NCI-H748 (cell line): ENCODE results near the gene VPREB1.
A peak's percentile ranks its signal among the peaks of the same experiment; 100 is the strongest.
"Not testable (repeated sequence)": the region's sequence is repeated elsewhere in the genome, so short reads cannot be mapped to it uniquely, and the experiment has no call there.

Source experiments
- DNase-seq: peaks from one replicate; lab custom pipeline; 2025; ENCODE audit not compliant: unreplicated experiment; lab: John Stamatoyannopoulos, UW

Gene VPREB1, protein sequence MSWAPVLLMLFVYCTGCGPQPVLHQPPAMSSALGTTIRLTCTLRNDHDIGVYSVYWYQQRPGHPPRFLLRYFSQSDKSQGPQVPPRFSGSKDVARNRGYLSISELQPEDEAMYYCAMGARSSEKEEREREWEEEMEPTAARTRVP

DNA sequence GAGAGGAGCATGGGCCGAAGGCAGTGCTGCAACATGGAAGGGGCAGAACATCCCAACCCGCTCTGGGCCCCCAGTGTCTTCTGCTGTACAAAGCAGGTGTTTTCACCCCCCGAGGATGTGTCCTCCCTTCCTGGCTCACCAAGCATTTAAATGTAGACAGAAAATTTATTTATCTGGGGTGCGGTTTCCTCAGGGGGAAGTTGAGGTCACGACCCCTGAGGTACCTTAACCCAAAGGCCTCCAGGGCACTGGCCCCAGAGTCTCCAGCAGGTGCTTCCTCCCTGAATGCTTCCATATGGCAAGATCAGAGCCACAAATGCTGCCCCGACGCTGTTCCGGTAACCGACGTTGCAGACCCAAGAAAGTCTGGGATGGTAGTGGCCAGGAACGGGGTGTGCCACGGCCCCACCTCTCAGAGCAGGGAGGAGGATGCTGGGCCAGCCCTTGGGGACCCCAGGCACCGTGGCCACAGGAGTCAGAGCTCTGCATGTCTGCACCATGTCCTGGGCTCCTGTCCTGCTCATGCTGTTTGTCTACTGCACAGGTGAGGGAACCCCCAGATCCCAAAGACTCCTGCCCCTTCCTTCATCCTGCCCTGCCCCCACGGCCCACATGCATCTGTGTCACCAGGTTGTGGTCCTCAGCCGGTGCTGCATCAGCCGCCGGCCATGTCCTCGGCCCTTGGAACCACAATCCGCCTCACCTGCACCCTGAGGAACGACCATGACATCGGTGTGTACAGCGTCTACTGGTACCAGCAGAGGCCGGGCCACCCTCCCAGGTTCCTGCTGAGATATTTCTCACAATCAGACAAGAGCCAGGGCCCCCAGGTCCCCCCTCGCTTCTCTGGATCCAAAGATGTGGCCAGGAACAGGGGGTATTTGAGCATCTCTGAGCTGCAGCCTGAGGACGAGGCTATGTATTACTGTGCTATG is at the start of gene VPREB1:
Gene VPREB1, plus strand, starts transcription at position 471 of the 935 bp plus-strand sequence. Its CDS starts 28 bp downstream, at position 499.
- no peak for DNase-seq

DNA sequence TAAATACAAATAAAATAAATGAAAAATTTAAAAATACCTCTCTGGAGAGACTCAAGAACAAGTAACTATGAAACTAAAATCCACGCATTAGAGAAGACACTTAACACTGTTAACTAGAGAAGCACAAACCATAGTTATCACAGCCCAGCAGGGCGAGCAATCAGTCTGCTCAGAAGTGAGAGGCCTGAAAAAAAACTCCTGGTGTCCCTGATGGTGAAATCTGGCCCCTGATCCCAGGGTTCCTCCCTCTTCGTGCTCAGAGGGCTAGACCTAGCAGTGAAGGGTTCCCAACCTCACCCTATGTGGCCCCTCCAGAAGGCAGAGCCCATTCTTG is 49.7 kb upstream of the VPREB1 start:
- no peak for DNase-seq

DNA sequence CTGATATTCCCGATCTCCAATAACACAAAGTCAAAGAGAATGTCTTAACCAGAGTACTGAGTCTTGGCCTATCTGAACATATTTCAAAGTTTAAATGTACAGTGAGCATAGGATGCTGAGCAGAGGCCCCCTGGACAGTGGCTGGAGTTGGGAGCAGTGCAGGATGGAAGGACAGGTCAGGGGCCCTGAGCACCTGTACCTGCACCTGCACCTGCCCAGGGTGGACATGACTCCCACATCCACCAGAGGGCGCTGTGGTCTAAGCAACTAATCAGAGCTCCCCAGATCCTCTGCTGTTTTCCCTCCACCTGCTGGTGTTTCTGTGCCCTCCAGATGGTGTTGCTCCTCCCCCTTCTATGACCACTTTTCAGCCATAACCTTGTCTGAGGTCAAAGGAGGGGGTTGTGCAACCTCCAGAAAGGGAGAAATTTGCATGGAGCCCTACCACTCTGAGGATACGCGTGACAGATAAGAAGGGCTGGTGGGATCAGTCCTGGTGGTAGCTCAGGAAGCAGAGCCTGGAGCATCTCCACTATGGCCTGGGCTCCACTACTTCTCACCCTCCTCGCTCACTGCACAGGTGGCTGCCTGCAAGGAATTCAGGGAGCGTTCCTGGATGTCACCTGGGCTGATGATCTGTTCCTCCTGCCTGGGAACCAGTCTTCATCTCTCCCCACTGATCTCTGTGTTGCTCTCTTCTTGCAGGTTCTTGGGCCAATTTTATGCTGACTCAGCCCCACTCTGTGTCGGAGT is 49.1 kb upstream of the VPREB1 start:
- peak; percentile 76 for DNase-seq

DNA sequence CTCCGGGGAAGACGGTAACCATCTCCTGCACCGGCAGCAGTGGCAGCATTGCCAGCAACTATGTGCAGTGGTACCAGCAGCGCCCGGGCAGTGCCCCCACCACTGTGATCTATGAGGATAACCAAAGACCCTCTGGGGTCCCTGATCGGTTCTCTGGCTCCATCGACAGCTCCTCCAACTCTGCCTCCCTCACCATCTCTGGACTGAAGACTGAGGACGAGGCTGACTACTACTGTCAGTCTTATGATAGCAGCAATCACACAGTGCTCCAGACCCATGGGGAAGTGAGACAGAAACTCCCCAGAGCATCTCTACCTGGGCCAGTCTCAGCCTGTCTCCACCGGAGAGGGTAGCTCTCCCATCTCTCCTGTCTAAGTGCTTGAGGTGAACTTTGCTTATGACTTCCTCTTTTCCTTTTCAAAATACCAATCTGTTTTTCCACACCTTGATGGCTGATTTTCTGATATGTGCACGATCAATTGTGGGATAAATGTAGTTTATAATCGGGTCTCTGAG is 48.5 kb upstream of the VPREB1 start:
- no peak for DNase-seq

DNA sequence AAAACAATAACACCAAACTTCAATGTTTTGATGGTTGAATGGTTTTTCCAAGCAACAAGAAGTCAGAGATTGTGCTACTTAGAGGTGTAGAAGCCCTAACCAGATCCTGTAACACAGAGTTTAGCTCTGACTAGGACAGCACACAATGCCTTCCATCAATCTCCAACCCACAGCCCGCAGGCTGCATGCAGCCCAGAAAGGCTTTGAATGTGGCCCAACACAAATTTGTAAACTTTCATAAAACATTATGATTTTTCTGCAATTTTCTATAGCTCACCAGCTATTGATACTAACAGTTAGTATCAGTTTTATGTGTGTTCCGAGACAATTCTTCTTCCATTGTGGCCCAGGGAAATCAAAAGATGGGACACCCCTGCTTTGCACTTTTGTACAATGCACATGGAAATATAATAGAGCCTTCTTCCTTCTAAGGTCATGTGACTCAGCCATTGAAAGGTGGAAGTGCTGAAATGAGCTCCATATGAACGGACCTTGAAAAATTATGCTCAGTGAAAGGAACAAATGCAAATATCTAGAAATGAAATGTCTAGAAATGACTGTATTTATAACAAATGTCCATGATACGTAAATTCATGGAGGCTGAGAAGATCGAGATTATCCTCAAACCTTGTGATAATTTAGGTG is 47.6 kb upstream of the VPREB1 start:
- no peak for DNase-seq

DNA sequence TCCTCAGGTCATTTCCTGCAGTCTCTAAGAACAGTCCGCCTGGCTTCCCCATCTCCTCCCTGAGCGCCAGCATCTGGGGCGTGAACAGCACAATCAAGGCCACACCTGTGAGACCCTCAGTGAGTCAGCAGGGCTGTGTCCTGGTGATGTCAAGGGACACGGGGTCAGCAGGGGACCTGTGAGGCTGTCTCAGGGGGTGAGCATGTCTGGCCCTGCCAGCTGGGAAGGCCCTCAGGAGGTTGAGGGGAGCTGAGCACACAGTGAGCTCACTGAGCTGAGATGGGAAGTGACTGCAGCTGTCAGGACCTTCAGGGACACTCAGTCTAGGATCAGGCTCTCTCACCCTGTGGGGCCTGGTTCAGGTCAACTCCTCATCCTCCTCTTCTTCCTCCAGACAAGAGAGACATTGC is 46.6 kb upstream of the VPREB1 start:
- DNase-seq: no peak

DNA sequence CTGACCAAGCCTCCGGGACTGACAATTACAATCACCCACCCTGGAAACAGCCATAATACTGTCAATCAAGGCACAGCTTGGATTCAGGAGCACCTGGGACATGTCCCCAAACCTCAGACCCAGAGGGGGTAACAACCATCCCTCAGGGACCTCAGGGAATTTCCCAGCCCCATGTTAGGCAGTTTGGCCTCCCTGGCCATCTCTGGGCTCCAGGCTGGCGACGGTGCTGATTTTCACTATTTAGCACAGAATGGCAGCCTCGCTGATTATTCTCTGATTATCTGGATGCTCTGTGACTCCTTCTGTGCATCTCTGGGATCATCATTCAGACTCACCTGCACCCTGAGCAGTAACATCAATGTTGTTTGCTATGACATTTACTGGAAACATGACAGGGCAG is 45.8 kb upstream of the VPREB1 start:
- no peak for DNase-seq

DNA sequence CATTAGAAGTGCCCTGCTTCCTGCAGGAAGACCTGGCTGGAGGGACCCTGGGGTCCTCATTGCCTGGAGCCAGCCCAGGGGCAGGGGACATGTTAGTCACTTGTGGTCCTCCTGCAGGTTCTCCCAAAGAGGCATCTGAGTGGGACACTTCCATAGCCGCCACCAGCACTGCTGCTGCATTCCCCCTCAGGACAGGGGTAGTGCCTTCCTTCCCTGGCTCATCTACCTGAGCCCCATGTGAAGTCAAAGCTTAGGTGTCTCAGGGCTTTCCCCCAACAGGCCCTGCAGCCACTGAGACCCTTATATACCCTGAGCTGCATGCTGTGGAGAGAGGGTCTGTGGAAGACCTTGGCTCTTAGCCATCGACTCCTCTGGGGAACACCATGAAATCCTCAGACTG is 45.0 kb upstream of the VPREB1 start:
- DNase-seq: no peak

DNA sequence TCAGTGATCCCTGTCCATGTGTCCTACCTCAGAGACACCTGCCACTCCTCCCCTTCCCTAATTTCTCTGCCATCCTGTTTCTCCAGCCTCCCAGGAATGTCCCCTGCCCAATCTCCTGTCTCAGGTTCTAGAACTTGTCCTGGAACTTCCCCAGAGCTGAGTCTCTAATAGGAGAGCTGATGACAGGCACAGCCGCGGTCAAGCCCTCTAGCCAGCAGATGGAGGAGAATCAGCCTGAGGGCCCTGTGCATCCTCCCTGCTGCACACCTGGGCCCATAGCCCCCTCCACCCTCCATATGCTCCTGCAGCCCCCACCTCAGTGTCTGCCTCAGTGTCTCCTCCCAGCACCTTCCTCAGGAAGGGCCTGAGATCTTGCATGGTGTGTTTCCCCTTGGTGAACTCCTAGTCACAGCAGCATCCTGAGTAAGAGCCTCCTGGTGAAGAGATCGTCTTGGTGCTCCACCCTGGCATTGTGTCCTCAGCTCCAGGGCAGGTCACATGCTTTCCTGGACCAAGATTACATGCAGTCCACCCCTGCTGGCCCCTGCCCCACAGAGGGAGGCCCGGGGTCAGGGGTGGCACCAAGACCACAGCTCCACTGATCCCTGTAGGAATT is 43.9 kb upstream of the VPREB1 start:
- DNase-seq: no peak

DNA sequence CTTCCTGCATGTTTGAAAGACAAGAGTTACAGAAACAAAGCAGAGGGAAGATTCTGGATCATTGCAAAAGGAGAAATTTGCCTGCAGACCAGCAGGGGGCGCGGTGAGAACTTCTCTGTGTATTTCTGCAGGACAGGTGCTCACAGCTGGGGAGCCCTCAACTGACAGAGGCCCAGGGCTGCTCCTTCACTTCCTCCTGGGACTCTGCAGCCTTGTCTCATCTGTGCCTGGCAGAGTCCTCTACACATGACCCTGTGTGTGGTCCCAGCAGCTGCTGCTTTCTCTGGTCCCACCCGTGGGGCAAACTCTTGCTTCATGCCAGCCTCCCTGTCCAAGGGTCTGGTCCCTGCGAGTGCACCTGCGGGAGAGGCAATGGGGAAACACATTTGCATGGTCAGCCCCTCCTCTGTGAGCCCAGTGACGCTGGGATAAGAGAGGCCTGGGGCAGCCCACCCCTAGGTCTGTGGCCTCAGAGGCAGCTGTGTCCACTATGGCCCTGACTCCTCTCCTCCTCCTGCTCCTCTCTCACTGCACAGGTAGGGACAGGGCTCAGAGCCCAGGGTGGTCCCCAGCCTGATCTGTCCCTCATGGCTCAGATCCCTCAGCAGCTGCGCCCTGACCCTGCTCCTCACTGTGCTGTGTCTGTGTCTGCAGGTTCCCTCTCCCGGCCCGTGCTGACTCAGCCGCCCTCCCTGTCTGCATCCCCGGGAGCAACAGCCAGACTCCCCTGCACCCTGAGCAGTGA is 43.2 kb upstream of the VPREB1 start:
- DNase-seq: no peak

DNA sequence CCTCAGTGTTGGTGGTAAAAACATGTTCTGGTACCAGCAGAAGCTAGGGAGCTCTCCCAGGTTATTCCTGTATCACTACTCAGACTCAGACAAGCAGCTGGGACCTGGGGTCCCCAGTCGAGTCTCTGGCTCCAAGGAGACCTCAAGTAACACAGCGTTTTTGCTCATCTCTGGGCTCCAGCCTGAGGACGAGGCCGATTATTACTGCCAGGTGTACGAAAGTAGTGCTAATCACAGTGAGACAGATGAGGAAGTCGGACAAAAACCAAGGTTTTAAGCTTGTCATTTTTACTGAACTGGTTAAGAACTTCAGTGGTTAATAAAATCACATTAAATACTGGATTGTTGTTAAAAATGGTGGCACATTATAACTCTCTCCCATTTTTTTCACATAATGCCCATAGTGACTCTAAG is 42.6 kb upstream of the VPREB1 start:
- DNase-seq: no peak

DNA sequence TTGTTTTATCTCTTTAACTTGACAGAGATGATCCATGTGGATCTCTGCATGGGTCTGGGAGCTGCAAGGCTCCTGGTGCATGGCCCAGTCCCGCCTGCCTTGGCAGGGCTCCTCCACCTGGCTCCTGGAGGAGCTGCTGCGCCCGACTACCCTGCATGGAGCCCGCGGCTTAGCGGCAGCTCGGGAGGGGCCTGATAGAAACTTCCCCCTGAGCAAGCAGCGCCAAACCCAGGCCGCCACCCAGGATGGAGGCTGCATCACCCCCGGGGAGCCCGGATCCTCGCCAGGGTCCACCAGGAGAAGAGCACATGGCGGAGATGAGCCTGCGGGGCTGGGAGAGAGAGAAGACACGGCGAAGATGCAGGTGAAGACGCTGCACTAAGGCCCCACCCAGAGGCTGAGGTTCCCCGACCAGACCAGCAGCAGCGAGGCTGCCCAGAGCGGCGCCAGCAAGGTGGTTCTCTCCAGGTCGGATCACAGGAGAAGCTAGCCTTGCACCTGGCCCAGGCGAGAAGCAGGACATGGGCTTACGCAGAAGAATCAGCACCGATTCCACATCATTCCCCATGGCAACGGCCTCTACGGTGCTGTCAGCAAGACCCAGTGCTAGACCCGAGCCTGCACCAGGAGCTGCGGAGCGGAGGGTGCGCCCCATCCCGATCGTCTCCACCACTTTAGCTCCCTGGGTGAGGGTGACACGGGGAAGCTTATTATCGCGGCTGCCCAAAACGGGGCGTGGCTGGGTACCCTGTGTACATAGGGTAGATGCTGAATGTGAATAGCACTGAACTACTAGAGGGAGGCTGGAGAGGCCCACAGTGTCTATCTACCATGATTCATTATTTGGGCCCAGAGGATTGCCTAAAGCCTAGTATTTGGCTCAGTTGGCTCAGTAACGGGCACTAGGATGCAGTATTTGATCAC is 41.3 kb upstream of the VPREB1 start:
- no peak for DNase-seq

DNA sequence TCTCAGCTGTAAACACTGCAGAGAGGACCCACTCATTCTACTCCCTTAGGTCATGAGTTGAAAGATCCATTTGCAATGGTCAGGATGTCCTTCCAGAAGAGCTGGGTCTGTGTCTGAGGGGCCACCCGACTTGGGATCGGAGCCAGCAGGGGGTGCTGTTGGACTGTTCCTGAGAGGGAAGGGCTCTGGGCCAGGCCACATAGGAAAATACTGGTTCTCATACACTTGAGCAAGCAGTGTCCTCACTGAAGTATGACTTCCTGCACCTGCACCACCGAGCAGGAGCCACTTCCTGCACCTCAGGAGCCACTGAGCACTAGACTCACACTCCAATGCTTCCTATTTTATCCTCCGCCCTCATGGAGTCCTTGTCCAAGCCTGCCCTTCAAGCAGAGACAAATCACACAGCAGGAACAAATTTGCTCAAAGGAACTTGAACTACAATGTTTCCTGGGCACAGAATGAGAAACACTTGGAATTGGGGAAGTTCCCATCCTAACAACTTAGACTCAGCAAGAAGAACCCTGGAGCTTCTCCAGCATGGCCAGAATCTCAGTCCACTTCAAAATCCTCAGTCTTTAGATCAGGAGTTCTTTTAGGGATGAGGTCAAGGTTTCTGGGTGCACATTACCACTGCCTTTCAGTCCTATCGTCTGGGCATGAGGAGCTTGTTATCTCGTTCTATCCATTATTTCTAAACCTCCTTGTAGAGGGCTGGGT is 36.6 kb upstream of the VPREB1 start:
- peak; percentile 60 for DNase-seq

DNA sequence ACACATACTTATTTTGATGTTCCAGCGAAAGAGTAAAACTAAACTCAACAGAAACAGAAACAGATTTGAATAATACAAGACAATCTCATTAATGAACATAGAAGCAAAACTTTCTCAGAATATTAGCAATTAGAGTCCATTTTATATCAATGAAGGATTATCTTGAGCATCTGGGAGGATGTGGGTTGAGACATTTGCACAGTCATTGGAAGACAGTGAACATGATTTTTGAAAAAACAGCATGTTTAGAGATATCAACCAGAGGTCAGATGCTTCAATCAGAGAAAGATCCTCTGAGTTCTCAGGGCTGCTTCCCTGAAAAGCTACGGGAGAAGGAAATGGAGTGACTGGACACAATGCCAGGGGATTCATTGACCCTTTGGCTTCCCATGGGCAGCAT is 35.9 kb upstream of the VPREB1 start:
- DNase-seq: no peak

DNA sequence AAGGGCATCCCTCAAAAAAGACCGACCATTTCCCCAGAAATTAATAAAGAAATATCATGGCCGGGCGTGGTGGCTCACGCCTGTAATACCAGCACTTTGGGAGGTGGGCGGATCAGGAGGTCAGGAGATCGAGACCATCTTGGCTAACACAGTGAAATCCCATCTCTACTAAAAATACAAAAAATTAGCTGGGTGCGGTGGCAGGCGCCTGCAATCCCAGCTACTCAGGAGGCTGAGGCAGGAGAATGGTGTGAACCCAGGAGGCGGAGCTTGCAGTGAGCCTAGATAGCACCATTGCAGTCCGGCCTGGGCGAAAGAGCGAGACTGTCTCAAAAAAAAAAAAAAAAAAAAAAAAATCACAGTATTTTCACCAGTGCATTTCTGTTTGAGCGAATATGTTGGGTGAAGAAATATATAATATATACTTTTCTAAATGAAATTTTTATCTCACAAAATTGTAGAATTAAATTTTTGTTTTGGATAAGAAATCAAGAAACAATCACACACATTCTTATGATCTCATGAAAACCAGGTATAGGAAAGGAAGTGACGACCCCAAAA is 35.4 kb upstream of the VPREB1 start:
- not testable (repeated sequence) for DNase-seq

DNA sequence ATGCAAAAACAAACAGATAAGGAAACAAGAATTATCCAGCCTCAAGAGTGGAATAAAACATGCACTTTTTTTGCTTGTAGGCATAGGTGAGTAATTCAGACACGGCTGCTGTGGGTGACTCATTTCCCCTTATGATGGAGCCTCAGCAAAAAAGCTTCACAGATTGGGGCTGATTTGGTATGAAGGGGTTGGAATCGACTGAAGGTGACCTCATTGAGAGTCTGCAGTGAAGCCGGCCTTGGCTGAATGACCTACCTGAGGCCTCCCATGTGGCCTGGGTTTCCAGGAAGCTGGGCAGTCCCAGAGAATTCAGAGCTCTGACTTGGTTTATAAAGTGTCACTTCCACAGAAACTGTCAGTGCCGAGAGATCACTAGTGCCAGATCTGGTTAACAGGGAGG is 34.2 kb upstream of the VPREB1 start:
- no peak for DNase-seq

DNA sequence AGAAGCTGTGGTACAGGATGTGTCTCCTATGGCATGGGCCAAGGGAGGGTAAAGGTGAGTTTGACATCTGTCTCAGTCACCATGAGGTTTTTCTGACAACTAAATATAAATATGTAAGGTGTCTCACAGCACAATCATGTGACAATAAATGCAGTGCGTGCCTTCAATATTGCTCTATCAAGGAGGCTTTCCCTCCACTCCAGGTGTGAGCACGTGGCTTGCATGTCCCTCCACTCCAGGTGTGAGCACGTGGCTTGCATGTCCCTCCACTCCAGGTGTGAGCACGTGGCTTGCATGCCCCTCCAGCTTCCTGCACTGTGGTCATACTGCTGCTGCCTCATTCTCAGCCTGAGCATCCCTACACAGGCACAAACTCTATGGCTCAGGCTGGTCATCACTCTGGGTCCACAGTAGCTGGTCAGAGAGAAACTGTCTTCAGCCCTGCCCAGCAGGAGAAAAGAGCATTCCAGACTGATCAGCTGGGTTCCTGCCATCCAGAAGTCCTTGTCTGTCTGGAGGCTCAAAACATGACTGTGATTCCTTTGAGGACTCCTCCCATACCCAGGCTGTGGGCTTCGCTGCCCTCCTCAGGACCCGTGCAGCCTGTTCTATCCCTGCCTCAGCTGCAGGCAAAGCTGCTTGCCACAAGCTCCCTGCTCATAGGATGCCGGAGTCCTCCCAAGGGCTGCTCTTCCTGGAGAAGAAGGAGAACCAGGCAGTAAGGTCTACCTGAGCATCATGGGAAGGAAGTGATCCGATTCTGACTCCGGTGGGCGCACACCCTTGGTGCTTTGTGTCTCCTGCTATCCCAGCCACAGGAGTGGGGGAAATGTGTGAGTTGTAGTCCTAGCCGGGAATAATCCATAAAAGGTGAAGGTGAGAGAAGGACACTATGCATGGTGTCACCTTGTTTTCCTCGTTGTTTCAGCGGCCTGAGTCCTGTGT is 33.4 kb upstream of the VPREB1 start:
- no peak for DNase-seq
